Spleen (tissue), 7 donors: Measurements from ENCODE around the gene FAR1.

ENCODE experiments used
- POLR2A ChIP-seq, 3 donors: fragments of 450-650 bp; IDR thresholded peaks; one replicate each; pipeline ENCODE4 v1.5.1; 2017; ENCODE audit warnings: antibody characterized with exemption in 3 of 3, mild to moderate bottlenecking in 1 of 3
- POLR2AphosphoS5 ChIP-seq, 3 donors: sonication (generic); formaldehyde crosslinking; IDR thresholded peaks; one replicate each; pipeline ENCODE4 v1.5.1; 2017; ENCODE audit warnings: antibody characterized with exemption in 3 of 3
- TF ChIP-seq, protein P1 (sequence below), 11 experiments: fragments of 200-600 bp in 7 of 11; fragments of 450-650 bp in 4 of 11; sonication (generic) in 4 of 11; IDR thresholded peaks in 8 of 11; conservative IDR thresholded peaks in 3 of 11; 1 replicate in 7 of 11; 2 replicates in 4 of 11; pipeline versions ENCODE4 v1.4.0 to v1.8.0; 2016 to 2021; ENCODE audit warnings: antibody characterized with exemption in 11 of 11, inconsistent platforms in 4 of 11, mild to moderate bottlenecking in 1 of 11
- donor health status: DM: no; HTN: no; CAD: no; lungs with moderate emphysema.
- donor health status: DM: no; HTN: no; CAD: no.
- donor health status: DM: no; HTN: no; CAD: no.

DNA sequence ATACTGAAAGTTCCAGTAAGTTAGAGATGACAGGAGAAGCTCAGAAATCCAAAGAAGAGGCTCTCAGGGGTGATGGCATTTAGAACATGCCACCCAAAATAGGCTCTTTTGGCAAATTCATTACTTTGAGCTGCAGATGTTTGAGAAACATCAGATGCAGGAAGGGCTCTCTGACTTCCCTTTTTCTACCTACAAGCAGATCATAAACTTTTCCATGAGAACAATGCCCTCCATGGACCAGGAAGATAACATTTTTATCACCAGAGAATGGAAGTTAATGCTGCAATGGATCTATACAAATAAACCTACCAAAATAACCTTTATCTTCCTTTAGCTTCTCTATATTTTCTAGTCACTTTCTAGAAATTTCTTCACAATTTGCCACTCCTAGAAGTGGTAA is 32.7 kb upstream of the FAR1 start:
- TF ChIP-seq, protein P1, sequence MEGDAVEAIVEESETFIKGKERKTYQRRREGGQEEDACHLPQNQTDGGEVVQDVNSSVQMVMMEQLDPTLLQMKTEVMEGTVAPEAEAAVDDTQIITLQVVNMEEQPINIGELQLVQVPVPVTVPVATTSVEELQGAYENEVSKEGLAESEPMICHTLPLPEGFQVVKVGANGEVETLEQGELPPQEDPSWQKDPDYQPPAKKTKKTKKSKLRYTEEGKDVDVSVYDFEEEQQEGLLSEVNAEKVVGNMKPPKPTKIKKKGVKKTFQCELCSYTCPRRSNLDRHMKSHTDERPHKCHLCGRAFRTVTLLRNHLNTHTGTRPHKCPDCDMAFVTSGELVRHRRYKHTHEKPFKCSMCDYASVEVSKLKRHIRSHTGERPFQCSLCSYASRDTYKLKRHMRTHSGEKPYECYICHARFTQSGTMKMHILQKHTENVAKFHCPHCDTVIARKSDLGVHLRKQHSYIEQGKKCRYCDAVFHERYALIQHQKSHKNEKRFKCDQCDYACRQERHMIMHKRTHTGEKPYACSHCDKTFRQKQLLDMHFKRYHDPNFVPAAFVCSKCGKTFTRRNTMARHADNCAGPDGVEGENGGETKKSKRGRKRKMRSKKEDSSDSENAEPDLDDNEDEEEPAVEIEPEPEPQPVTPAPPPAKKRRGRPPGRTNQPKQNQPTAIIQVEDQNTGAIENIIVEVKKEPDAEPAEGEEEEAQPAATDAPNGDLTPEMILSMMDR (IDR thresholded peaks at IDR 0.05 in 8 of 11, conservative IDR thresholded peaks at IDR 0.05 in 3 of 11) = no peak
- TF ChIP-seq POLR2A (IDR thresholded peaks at IDR 0.05) = no peak
- no peak for TF ChIP-seq POLR2AphosphoS5 (IDR thresholded peaks at IDR 0.05)
